ENCODE data around the gene DUOX1. TPM values are rescaled to one million over a fixed set of nuclear protein-coding genes. Genes with fewer than 3 reads are reported as not detected.

The DUOX1 gene
- total and polyA plus RNA-seq, 2 donors (not counting 1 experiment from before 2014, with no cell fraction given): 0.27 TPM; not detected in 1

DNA sequence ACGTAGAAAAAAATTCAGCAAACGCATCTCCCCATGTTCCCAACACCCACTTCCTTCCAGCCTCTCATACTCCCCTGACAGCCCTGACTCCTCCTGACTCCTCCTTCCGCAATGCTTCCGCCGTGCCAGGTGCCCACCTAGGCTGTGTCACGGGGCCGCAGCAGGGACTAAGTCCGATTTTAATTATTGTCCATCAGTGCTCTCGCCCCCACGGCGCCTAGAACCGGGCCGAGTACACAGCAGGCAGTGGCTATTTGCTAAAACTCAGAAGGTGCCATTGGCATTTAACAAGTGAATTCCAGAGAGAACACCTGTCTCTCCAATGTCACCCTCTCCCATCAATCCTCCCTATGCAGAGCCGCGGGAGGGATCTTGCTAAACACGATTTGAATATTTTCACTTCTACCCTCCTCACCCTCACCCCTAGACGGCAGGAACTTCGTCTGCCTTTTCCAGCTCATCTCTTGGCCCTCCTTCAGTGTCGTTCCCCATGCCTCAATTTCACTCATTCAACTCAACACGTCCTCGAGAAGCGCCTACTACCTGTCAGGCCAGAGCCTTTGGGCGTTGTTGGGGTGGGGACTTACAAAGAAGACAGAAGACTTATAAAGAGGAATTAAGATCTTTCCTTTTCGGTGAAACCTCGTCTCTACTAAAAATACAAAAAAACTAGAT is 69.5 kb downstream of the DUOX1 start:
- Mint-ChIP-seq H3K27ac (no peak overlapping the region), H3K4me1 (peaks cover 10% of the 10 kb centered on the region), H3K9me3 (ENCODE audit: insufficient read depth) (no peaks in the 10 kb centered on the region), H3K4me3 (no peak overlapping the region), H3K27me3 (no peaks in the 10 kb centered on the region)
- Histone ChIP-seq H3K9ac (ENCODE audit: low read length) (peak overlapping the region; percentile 92), H3K79me2 (ENCODE audit: control insufficient read depth, insufficient read depth, low read length) (no peaks in the 10 kb centered on the region), H3K4me2 (replicated peaks; ENCODE audit: low read depth, low read length, poor library complexity, severe bottlenecking) (peak overlapping the region; percentile 91), H3K36me3 (replicated peaks in 1 of 2; ENCODE audit: control extremely low read depth in 1 of 2, control insufficient read depth in 1 of 2, extremely low read depth in 1 of 2, insufficient read depth in 2 of 2, low read length in 1 of 2) (no peaks in the 10 kb centered on the region), H3K27me3 (replicated peaks in 1 of 4; ENCODE audit: control extremely low read depth in 1 of 4, control insufficient read depth in 3 of 4, insufficient read depth in 4 of 4, low read length in 3 of 4) (no peaks in the 10 kb centered on the region), H3K27ac (ENCODE audit: low read length in 2 of 2) (peak overlapping the region; percentile 96 to 97), H2AFZ (ENCODE audit: insufficient read depth, low read depth, low read length, poor library complexity, severe bottlenecking) (peak overlapping the region; percentile 81), H3K4me1 (ENCODE audit: control insufficient read depth in 2 of 2, insufficient read depth in 2 of 2, low read length in 2 of 2) (peaks cover 11 to 18% of the 10 kb centered on the region in 2 donors), H4K20me1 (ENCODE audit: control insufficient read depth, insufficient read depth, low read length, poor library complexity, severe bottlenecking) (no peaks in the 10 kb centered on the region), H3K4me3 (ENCODE audit: control extremely low read depth in 1 of 5, extremely low read depth in 1 of 5, insufficient read depth in 1 of 5, low read depth in 2 of 5, low read length in 4 of 5) (peak overlapping the region; percentile 72 to 95 (median 85)), H3K9me3 (ENCODE audit: control extremely low read depth in 1 of 3, control insufficient read depth in 2 of 3, insufficient read depth in 1 of 3, low read length in 2 of 3) (no peaks in the 10 kb centered on the region)
- ATAC-seq (ENCODE audit: low read depth) (no peak), DNase-seq (peak; percentile 79)
- intact Hi-C loops (cut with micrococcal nuclease): loop anchor here (2.0 to 10.0 kb wide), 4 partner anchors 84 to 772 kb away; partner anchors contain the start of genes CTDSPL2, DUOX2 and DUOXA2
- WGBS (ENCODE audit: insufficient coverage): 0% methylated on average over 17 of the region's 25 CpGs
- TF ChIP-seq, protein P1, sequence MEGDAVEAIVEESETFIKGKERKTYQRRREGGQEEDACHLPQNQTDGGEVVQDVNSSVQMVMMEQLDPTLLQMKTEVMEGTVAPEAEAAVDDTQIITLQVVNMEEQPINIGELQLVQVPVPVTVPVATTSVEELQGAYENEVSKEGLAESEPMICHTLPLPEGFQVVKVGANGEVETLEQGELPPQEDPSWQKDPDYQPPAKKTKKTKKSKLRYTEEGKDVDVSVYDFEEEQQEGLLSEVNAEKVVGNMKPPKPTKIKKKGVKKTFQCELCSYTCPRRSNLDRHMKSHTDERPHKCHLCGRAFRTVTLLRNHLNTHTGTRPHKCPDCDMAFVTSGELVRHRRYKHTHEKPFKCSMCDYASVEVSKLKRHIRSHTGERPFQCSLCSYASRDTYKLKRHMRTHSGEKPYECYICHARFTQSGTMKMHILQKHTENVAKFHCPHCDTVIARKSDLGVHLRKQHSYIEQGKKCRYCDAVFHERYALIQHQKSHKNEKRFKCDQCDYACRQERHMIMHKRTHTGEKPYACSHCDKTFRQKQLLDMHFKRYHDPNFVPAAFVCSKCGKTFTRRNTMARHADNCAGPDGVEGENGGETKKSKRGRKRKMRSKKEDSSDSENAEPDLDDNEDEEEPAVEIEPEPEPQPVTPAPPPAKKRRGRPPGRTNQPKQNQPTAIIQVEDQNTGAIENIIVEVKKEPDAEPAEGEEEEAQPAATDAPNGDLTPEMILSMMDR (IDR thresholded peaks at IDR 0.05): peak; percentile 9
- TF ChIP-seq EZH2 (IDR thresholded peaks at IDR 0.05; ENCODE audit: borderline replicate concordance, insufficient read depth, low read depth, low read length, poor library complexity, severe bottlenecking): no peak
- ChIA-PET CTCF (interaction anchor here (1.2 to 9.2 kb wide), 6 partner anchors 10 to 260 kb away, joined by 3 to 79 read pairs (median 22); partner anchors contain the start of gene SHF), POLR2A (interaction anchor here (0.5 to 4.4 kb wide), 8 partner anchors 9 to 911 kb away, joined by 3 to 48 read pairs (median 6); partner anchors contain the start of genes GOLM2 and SHF)
